ENCODE data around the gene KCNT1. TPM values are rescaled to one million over a fixed set of nuclear protein-coding genes. Genes with fewer than 3 reads are reported as not detected.

Gene KCNT1
- total RNA-seq, 1 experiment from 2014 or later, result 0.17 TPM

- H3K4me3 ChIP-seq (replicated peaks in 1 of 2; ENCODE audit: low read depth in 1 of 2, low read length in 2 of 2), result no peak within 1 kb of the TSS
- no peaks in the 10 kb centered on the region for H4K20me1 ChIP-seq (ENCODE audit: insufficient read depth)
- intact Hi-C loops (cut with micrococcal nuclease), result no loop called here
- H3K9me3 ChIP-seq (ENCODE audit: control insufficient read depth in 1 of 2, insufficient read depth in 1 of 2, low read depth in 1 of 2, low read length in 2 of 2), result no peaks in the 10 kb centered on the region
- no peaks in the 10 kb centered on the region for H3K79me2 ChIP-seq (ENCODE audit: insufficient read depth, low read length)
- no peaks in the 10 kb centered on the region for H3K9me2 ChIP-seq (ENCODE audit: insufficient read depth)
- no peaks in the 10 kb centered on the region for H3K4me1 ChIP-seq (ENCODE audit: control insufficient read depth in 1 of 2, insufficient read depth in 2 of 2, low read length in 2 of 2)
- DNase-seq (ENCODE audit: low read depth, low spot score) (no peak), ATAC-seq (no peak)
- H3K4me2 ChIP-seq (ENCODE audit: low read length), result no peak within 1 kb of the TSS
- RAD21 ChIA-PET (ENCODE audit: low non-redundant PET in 1 of 2, low total read pairs in 2 of 2, uncharacterized antibody in 2 of 2, unreplicated experiment in 2 of 2), result no interaction called here
- CTCF ChIA-PET, result no interaction called here
- H3K36me3 ChIP-seq (ENCODE audit: control insufficient read depth in 1 of 2, insufficient read depth in 2 of 2, low read length in 2 of 2), result no peaks in the 10 kb centered on the region
- POLR2A ChIA-PET, result no interaction called here
- H2AFZ ChIP-seq (ENCODE audit: low read depth, low read length, poor library complexity, severe bottlenecking), result no peak within 1 kb of the TSS
- no peak within 1 kb of the TSS for H3K9ac ChIP-seq (ENCODE audit: low read length)
- no TSS peak for BruUV-seq (replicated peaks)
- TF ChIP-seq ZNF274 (IDR thresholded peaks at IDR 0.05; ENCODE audit: low read depth, low read length) (no peak), RAD21 (IDR thresholded peaks at IDR 0.05; ENCODE audit: low read depth) (no peak), JUND (IDR thresholded peaks at IDR 0.05) (no peak)
- TF ChIP-seq, protein P1, sequence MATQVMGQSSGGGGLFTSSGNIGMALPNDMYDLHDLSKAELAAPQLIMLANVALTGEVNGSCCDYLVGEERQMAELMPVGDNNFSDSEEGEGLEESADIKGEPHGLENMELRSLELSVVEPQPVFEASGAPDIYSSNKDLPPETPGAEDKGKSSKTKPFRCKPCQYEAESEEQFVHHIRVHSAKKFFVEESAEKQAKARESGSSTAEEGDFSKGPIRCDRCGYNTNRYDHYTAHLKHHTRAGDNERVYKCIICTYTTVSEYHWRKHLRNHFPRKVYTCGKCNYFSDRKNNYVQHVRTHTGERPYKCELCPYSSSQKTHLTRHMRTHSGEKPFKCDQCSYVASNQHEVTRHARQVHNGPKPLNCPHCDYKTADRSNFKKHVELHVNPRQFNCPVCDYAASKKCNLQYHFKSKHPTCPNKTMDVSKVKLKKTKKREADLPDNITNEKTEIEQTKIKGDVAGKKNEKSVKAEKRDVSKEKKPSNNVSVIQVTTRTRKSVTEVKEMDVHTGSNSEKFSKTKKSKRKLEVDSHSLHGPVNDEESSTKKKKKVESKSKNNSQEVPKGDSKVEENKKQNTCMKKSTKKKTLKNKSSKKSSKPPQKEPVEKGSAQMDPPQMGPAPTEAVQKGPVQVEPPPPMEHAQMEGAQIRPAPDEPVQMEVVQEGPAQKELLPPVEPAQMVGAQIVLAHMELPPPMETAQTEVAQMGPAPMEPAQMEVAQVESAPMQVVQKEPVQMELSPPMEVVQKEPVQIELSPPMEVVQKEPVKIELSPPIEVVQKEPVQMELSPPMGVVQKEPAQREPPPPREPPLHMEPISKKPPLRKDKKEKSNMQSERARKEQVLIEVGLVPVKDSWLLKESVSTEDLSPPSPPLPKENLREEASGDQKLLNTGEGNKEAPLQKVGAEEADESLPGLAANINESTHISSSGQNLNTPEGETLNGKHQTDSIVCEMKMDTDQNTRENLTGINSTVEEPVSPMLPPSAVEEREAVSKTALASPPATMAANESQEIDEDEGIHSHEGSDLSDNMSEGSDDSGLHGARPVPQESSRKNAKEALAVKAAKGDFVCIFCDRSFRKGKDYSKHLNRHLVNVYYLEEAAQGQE (IDR thresholded peaks at IDR 0.05; ENCODE audit: low read depth), result no peak
- no peak within 1 kb of the TSS for H3K27ac ChIP-seq (ENCODE audit: low read depth, low read length)
- peaks cover 6% of the 10 kb centered on the region; the same call in 1 of the 2 replicates for H3K27me3 ChIP-seq (ENCODE audit: insufficient read depth, low read length)
These were observed 39.1 kb upstream of the KCNT1 start, which contains the start of gene LCN9 for GRCh38 chr9:135662758-135663450. Gene LCN9, plus strand, starts transcription at chr9:135663309. Its CDS starts 13 bp downstream, at chr9:135663322.

- no peaks in the 10 kb centered on the region for H3K9me2 ChIP-seq (ENCODE audit: insufficient read depth)
- H3K27ac ChIP-seq (ENCODE audit: low read depth, low read length), result no peak overlapping the region
- H2AFZ ChIP-seq (ENCODE audit: low read depth, low read length, poor library complexity, severe bottlenecking), result no peak overlapping the region
- peaks cover 6% of the 10 kb centered on the region; the same call in 1 of the 2 replicates for H3K27me3 ChIP-seq (ENCODE audit: insufficient read depth, low read length)
- intact Hi-C loops (cut with micrococcal nuclease), result no loop called here
- ChIA-PET CTCF (no interaction called here), RAD21 (ENCODE audit: low non-redundant PET in 1 of 2, low total read pairs in 2 of 2, uncharacterized antibody in 2 of 2, unreplicated experiment in 2 of 2) (no interaction called here), POLR2A (no interaction called here)
- H3K36me3 ChIP-seq (ENCODE audit: control insufficient read depth in 1 of 2, insufficient read depth in 2 of 2, low read length in 2 of 2), result no peaks in the 10 kb centered on the region
- no peak overlapping the region for H3K4me3 ChIP-seq (replicated peaks in 1 of 2; ENCODE audit: low read depth in 1 of 2, low read length in 2 of 2)
- no TSS peak for BruUV-seq (replicated peaks)
- no peaks in the 10 kb centered on the region for H3K79me2 ChIP-seq (ENCODE audit: insufficient read depth, low read length)
- no peaks in the 10 kb centered on the region for H3K9me3 ChIP-seq (ENCODE audit: control insufficient read depth in 1 of 2, insufficient read depth in 1 of 2, low read depth in 1 of 2, low read length in 2 of 2)
- H3K4me2 ChIP-seq (ENCODE audit: low read length), result no peak overlapping the region
- DNase-seq (ENCODE audit: low read depth, low spot score), result no peak
- no peak for ATAC-seq
- H3K4me1 ChIP-seq (ENCODE audit: control insufficient read depth in 1 of 2, insufficient read depth in 2 of 2, low read length in 2 of 2), result no peaks in the 10 kb centered on the region
- TF ChIP-seq ZFX (IDR thresholded peaks at IDR 0.05), result no peak
- TF ChIP-seq POLR2AphosphoS5 (IDR thresholded peaks at IDR 0.05; ENCODE audit: low read depth, low read length), result no peak
- TF ChIP-seq, protein P2, sequence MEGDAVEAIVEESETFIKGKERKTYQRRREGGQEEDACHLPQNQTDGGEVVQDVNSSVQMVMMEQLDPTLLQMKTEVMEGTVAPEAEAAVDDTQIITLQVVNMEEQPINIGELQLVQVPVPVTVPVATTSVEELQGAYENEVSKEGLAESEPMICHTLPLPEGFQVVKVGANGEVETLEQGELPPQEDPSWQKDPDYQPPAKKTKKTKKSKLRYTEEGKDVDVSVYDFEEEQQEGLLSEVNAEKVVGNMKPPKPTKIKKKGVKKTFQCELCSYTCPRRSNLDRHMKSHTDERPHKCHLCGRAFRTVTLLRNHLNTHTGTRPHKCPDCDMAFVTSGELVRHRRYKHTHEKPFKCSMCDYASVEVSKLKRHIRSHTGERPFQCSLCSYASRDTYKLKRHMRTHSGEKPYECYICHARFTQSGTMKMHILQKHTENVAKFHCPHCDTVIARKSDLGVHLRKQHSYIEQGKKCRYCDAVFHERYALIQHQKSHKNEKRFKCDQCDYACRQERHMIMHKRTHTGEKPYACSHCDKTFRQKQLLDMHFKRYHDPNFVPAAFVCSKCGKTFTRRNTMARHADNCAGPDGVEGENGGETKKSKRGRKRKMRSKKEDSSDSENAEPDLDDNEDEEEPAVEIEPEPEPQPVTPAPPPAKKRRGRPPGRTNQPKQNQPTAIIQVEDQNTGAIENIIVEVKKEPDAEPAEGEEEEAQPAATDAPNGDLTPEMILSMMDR (IDR thresholded peaks at IDR 0.05 in 2 of 3, conservative IDR thresholded peaks at IDR 0.05 in 1 of 3; ENCODE audit: borderline replicate concordance in 1 of 3, insufficient read depth in 1 of 3, low read depth in 2 of 3, low read length in 2 of 3), result no peak
- H3K9ac ChIP-seq (ENCODE audit: low read length), result no peak overlapping the region
- no peaks in the 10 kb centered on the region for H4K20me1 ChIP-seq (ENCODE audit: insufficient read depth)
These were observed 38.6 kb upstream of the KCNT1 start for GRCh38 chr9:135663451-135663770.

All from HCT116 (cell line).